Small intestine (tissue), 7 donors: ENCODE data around the gene MUSTN1. TPM values are rescaled to one million over a fixed set of nuclear protein-coding genes. Genes with fewer than 3 reads are reported as not detected.
A peak's percentile ranks its signal among the peaks of the same experiment; 100 is the strongest.

Source experiments
- DNase-seq, 2 donors: peaks; one replicate each; pipeline versions ENCODE4 v3.0.0 to v3.0.0-alpha.2; 2013
- FAIRE-seq: peaks from 2 replicates; lab custom pipeline; 2012; peaks lifted over from hg19 to GRCh38; lab: Jason Lieb, UNC
- H3K27ac ChIP-seq, 3 donors: one replicate each; pipeline ENCODE4 v1.5.1; 2013; ENCODE audit warnings: low read length in 2 of 3, mild to moderate bottlenecking in 2 of 3, control low read depth in 1 of 3, inconsistent platforms in 1 of 3, low read depth in 1 of 3, moderate library complexity in 1 of 3
- H3K27me3 ChIP-seq, 3 donors: one replicate each; pipeline ENCODE4 v1.6.1; 2013; ENCODE audit warnings: low read length in 3 of 3, inconsistent platforms in 1 of 3; ENCODE audit not compliant: control insufficient read depth in 3 of 3, insufficient read depth in 3 of 3
- H3K36me3 ChIP-seq, 3 donors: one replicate each; pipeline ENCODE4 v1.6.1; 2013; ENCODE audit warnings: low read length in 3 of 3, inconsistent platforms in 1 of 3, low read depth in 1 of 3, mild to moderate bottlenecking in 1 of 3, moderate library complexity in 1 of 3; ENCODE audit not compliant: control insufficient read depth in 3 of 3, insufficient read depth in 2 of 3
- H3K4me1 ChIP-seq, 3 donors: one replicate each; pipeline ENCODE4 v1.6.1; 2013; ENCODE audit warnings: low read length in 2 of 3, inconsistent platforms in 1 of 3, low read depth in 1 of 3, mild to moderate bottlenecking in 1 of 3, moderate library complexity in 1 of 3; ENCODE audit not compliant: control insufficient read depth in 3 of 3, insufficient read depth in 2 of 3
- H3K4me3 ChIP-seq, 3 donors: one replicate each; pipeline ENCODE4 v1.5.1; 2013; ENCODE audit warnings: low read length in 3 of 3, control low read depth in 1 of 3, inconsistent platforms in 1 of 3, low read depth in 1 of 3, mild to moderate bottlenecking in 1 of 3, moderate library complexity in 1 of 3
- H3K9me3 ChIP-seq, 2 donors: one replicate each; pipeline ENCODE4 v1.6.1; 2013; ENCODE audit warnings: low read depth in 1 of 2, low read length in 1 of 2; ENCODE audit not compliant: control insufficient read depth in 2 of 2, insufficient read depth in 1 of 2
- WGBS, 3 donors: extraction: QIAGEN DNeasy Blood & Tissue Kit; methylation state at CpG; one replicate each; pipeline ENCODE4 v1.1.7; 2013; 5-methylcytosine and 5-hydroxymethylcytosine counted together
- polyA plus RNA-seq, 4 donors: library from polyadenylated mRNA; stranded (reverse) in 3 of 4; unstranded in 1 of 4; fragments of 200-250 nt in 3 of 4; fragments of 120-200 nt in 1 of 4; gene quantifications; one replicate each; pipeline versions ENCODE4 v1.2.1 to v1.2.3, GENCODE V29; 2013
- donor health status: healthy with polysubstance abuse.
- donor health status: control.
- donor health status: control.
- donor health status: Bipolar disorder and iron deficiency.
- donor health status: healthy.

Gene MUSTN1
- polyA plus RNA-seq, 4 donors: 3.4 to 32.3 (median 7.4) TPM

GRCh38 chr3:52792961-52793695 lies 41.7 kb downstream of the MUSTN1 start:
- no peak overlapping the region for H3K4me3 ChIP-seq
- 75 to 79% (median 77%) methylated on average over 18 of the region's 18 CpGs for WGBS, 3 donors
- no peaks in the 10 kb centered on the region for H3K27me3 ChIP-seq
- no peaks in the 10 kb centered on the region for H3K9me3 ChIP-seq
- FAIRE-seq: no peak
- no peak overlapping the region for H3K27ac ChIP-seq
- H3K4me1 ChIP-seq: peaks cover 0 to 23% (median 0%) of the 10 kb centered on the region in 3 donors
- DNase-seq: no peak
- no peaks in the 10 kb centered on the region for H3K36me3 ChIP-seq

- no peaks in the 10 kb centered on the region for H3K36me3 ChIP-seq
- no peak overlapping the region for H3K4me3 ChIP-seq
- WGBS, 3 donors: 79 to 85% (median 84%) methylated on average over 7 of the region's 7 CpGs
- no peak overlapping the region for H3K27ac ChIP-seq
- H3K4me1 ChIP-seq: peaks cover 0 to 23% (median 0%) of the 10 kb centered on the region in 3 donors
- FAIRE-seq (no peak), DNase-seq (peak in 1 of 2 donors; percentile 38)
- no peaks in the 10 kb centered on the region for H3K27me3 ChIP-seq
- no peaks in the 10 kb centered on the region for H3K9me3 ChIP-seq
Measured at GRCh38 chr3:52792413-52792812, 42.4 kb downstream of the MUSTN1 start.

GRCh38 chr3:52791928-52792327 lies 42.9 kb downstream of the MUSTN1 start:
- WGBS, 3 donors: 80 to 90% (median 81%) methylated on average over 4 of the region's 4 CpGs
- H3K9me3 ChIP-seq: no peaks in the 10 kb centered on the region
- no peak overlapping the region for H3K4me3 ChIP-seq
- H3K4me1 ChIP-seq: peaks cover 0 to 23% (median 0%) of the 10 kb centered on the region in 3 donors
- H3K27me3 ChIP-seq: no peaks in the 10 kb centered on the region
- FAIRE-seq (no peak), DNase-seq (no peak)
- no peak overlapping the region for H3K27ac ChIP-seq
- H3K36me3 ChIP-seq: no peaks in the 10 kb centered on the region

GRCh38 chr3:52791366-52791765 lies 43.5 kb downstream of the MUSTN1 start:
- Histone ChIP-seq H3K27ac (no peak overlapping the region), H3K4me1 (peaks cover 0 to 23% (median 0%) of the 10 kb centered on the region in 3 donors), H3K36me3 (no peaks in the 10 kb centered on the region), H3K27me3 (no peaks in the 10 kb centered on the region), H3K4me3 (no peak overlapping the region), H3K9me3 (no peaks in the 10 kb centered on the region)
- DNase-seq: no peak
- no peak for FAIRE-seq
- 72 to 82% (median 81%) methylated on average over 12 of the region's 12 CpGs for WGBS, 3 donors

- Histone ChIP-seq H3K36me3 (no peaks in the 10 kb centered on the region), H3K27ac (no peak overlapping the region), H3K4me1 (peaks cover 0 to 23% (median 0%) of the 10 kb centered on the region in 3 donors), H3K4me3 (no peak overlapping the region), H3K27me3 (no peaks in the 10 kb centered on the region), H3K9me3 (no peaks in the 10 kb centered on the region)
- DNase-seq (no peak), FAIRE-seq (no peak)
- WGBS, 3 donors: 82 to 87% (median 84%) methylated on average over 13 of the region's 13 CpGs
Measured at GRCh38 chr3:52790741-52791140, 44.1 kb downstream of the MUSTN1 start.

- FAIRE-seq (no peak), DNase-seq (no peak)
- no peaks in the 10 kb centered on the region for H3K36me3 ChIP-seq
- H3K4me1 ChIP-seq: peaks cover 0 to 23% (median 0%) of the 10 kb centered on the region in 3 donors
- no peaks in the 10 kb centered on the region for H3K27me3 ChIP-seq
- 69 to 79% (median 69%) methylated on average over 7 of the region's 7 CpGs for WGBS, 3 donors
- no peak overlapping the region for H3K27ac ChIP-seq
- H3K4me3 ChIP-seq: no peak overlapping the region
- H3K9me3 ChIP-seq: no peaks in the 10 kb centered on the region
Measured at GRCh38 chr3:52790337-52790736, 44.5 kb downstream of the MUSTN1 start.

GRCh38 chr3:52789746-52790040 lies 45.1 kb downstream of the MUSTN1 start:
- Histone ChIP-seq H3K4me3 (no peak overlapping the region), H3K36me3 (no peaks in the 10 kb centered on the region), H3K27me3 (no peaks in the 10 kb centered on the region), H3K4me1 (peaks cover 0 to 19% (median 0%) of the 10 kb centered on the region in 3 donors), H3K27ac (no peak overlapping the region), H3K9me3 (no peaks in the 10 kb centered on the region)
- FAIRE-seq: no peak
- no peak for DNase-seq
- whole genome bisulfite sequencing, 3 donors: 85 to 89% (median 86%) methylated on average over 6 of the region's 6 CpGs

- peaks cover 0 to 15% (median 0%) of the 10 kb centered on the region in 3 donors for H3K4me1 ChIP-seq
- FAIRE-seq (no peak), DNase-seq (no peak)
- no peak overlapping the region for H3K27ac ChIP-seq
- no peaks in the 10 kb centered on the region for H3K27me3 ChIP-seq
- 82 to 86% (median 85%) methylated on average over 16 of the region's 16 CpGs for WGBS, 3 donors
- H3K9me3 ChIP-seq: no peaks in the 10 kb centered on the region
- no peaks in the 10 kb centered on the region for H3K36me3 ChIP-seq
- no peak overlapping the region for H3K4me3 ChIP-seq
Measured at GRCh38 chr3:52788890-52789745, 45.7 kb downstream of the MUSTN1 start.
